ENCODE results near the gene OBP2A. TPM values are rescaled to one million over a fixed set of nuclear protein-coding genes. Genes with fewer than 3 reads are reported as not detected.

The OBP2A gene
- total RNA-seq, 5 donors from 2014 or later (not counting 1 experiment from before 2014, with no cell fraction given), result not detected

GRCh38 chr9:135516132-135516860 lies 29.6 kb upstream of the OBP2A start:
- no peaks in the 10 kb centered on the region for H3K36me3 Mint-ChIP-seq
- peaks cover 0 to 4% (median 0%) of the 10 kb centered on the region in 3 donors for H3K4me1 Mint-ChIP-seq
- H3K4me3 Mint-ChIP-seq, result no peak overlapping the region

DNA sequence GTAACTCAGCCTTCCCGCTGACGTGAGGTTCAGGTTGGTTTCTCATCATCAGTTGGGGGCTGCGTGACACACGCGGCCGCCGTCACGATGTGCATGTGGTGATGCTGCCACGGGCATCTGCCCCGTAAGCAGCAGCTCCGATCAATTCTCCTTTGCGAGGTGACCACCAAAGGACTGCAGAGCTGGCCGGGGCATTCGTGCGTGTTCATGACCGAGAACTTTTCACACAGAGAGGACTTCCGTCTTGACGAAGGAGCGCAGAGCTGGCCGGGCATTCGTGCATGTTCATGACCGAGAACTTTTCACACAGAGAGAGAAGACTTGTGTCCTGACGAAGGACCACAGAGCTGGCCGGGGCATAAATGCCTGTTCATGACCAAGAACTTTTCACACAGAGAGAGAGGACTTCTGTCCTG lies 28.5 kb upstream of the OBP2A start:
- Histone ChIP-seq H3K27ac (ENCODE audit: low read length) (no peak overlapping the region), H3K9me3 (no peaks in the 10 kb centered on the region), H3K27me3 (replicated peaks in 1 of 2; ENCODE audit: control insufficient read depth in 2 of 2, extremely low read depth in 1 of 2, insufficient read depth in 2 of 2, low read length in 1 of 2) (peaks cover 0 to 21% of the 10 kb centered on the region in 2 experiments), H3K36me3 (ENCODE audit: control insufficient read depth in 2 of 2, extremely low read depth in 1 of 2, insufficient read depth in 1 of 2, low read length in 1 of 2) (no peaks in the 10 kb centered on the region), H3K4me1 (ENCODE audit: control insufficient read depth in 1 of 2, extremely low read depth in 1 of 2, insufficient read depth in 2 of 2, low read length in 2 of 2) (no peaks in the 10 kb centered on the region), H3K4me3 (ENCODE audit: control insufficient read depth in 1 of 2, extremely low read depth in 1 of 2, low read length in 1 of 2) (no peak overlapping the region)
- WGBS (ENCODE audit: insufficient coverage), result 91% methylated on average over 23 of the region's 24 CpGs
- Mint-ChIP-seq H3K4me1 (peaks cover 0 to 4% (median 0%) of the 10 kb centered on the region in 3 donors), H3K27me3 (peaks cover 11% of the 10 kb centered on the region in 2 donors), H3K27ac (no peak overlapping the region), H3K36me3 (no peaks in the 10 kb centered on the region), H3K4me3 (no peak overlapping the region), H3K9me3 (no peaks in the 10 kb centered on the region)
- ChIA-PET CTCF (no interaction called here), POLR2A (no interaction called here)
- DNase-seq (peak in 2 of 35 experiments; percentile 0 to 11), ATAC-seq (replicated peaks in 1 of 4) (no peak)

More at GRCh38 chr9:135516132-135516860, 29.6 kb upstream of the OBP2A start:
- ATAC-seq (replicated peaks in 1 of 4) (no peak), DNase-seq (peak in 1 of 35 experiments; percentile 7)
- 59% methylated on average over 17 of the region's 25 CpGs for WGBS (ENCODE audit: insufficient coverage)
- Histone ChIP-seq H3K27me3 (replicated peaks in 1 of 2; ENCODE audit: control insufficient read depth in 2 of 2, extremely low read depth in 1 of 2, insufficient read depth in 2 of 2, low read length in 1 of 2) (peaks cover 0 to 13% of the 10 kb centered on the region in 2 experiments), H3K9me3 (no peaks in the 10 kb centered on the region), H3K4me3 (ENCODE audit: control insufficient read depth in 1 of 2, extremely low read depth in 1 of 2, low read length in 1 of 2) (no peak overlapping the region), H3K4me1 (ENCODE audit: control insufficient read depth in 1 of 2, extremely low read depth in 1 of 2, insufficient read depth in 2 of 2, low read length in 2 of 2) (no peaks in the 10 kb centered on the region), H3K36me3 (ENCODE audit: control insufficient read depth in 2 of 2, extremely low read depth in 1 of 2, insufficient read depth in 1 of 2, low read length in 1 of 2) (no peaks in the 10 kb centered on the region), H3K27ac (ENCODE audit: low read length) (no peak overlapping the region)
- Mint-ChIP-seq H3K9me3 (no peaks in the 10 kb centered on the region), H3K27ac (no peak overlapping the region), H3K27me3 (peaks cover 6 to 11% of the 10 kb centered on the region in 2 donors)
- ChIA-PET POLR2A (no interaction called here), CTCF (no interaction called here)

GRCh38 chr9:135519179-135519971 lies 26.6 kb upstream of the OBP2A start:
- WGBS (ENCODE audit: insufficient coverage), result 89% methylated on average over 8 of the region's 10 CpGs
- no peak overlapping the region for H3K27ac Mint-ChIP-seq
- CTCF ChIA-PET, result no interaction called here

GRCh38 chr9:135520916-135521607 lies 24.9 kb upstream of the OBP2A start, which contains the start of gene LCN1:
TSS of gene LCN1 (plus strand) at chr9:135521440. CDS start at chr9:135521498, 58 bp downstream.
- H3K27ac Mint-ChIP-seq, result no peak within 1 kb of the TSS
- H3K27me3 Mint-ChIP-seq, result peaks cover 11 to 23% of the 10 kb centered on the region in 2 donors
- 91% methylated on average over 10 of the region's 18 CpGs for WGBS (ENCODE audit: insufficient coverage)
- H3K9me3 Mint-ChIP-seq, result no peaks in the 10 kb centered on the region
- H3K27me3 ChIP-seq (replicated peaks in 1 of 2; ENCODE audit: control insufficient read depth in 2 of 2, extremely low read depth in 1 of 2, insufficient read depth in 2 of 2, low read length in 1 of 2), result peaks cover 0 to 37% of the 10 kb centered on the region in 2 experiments
- H3K9me3 ChIP-seq, result no peaks in the 10 kb centered on the region
- no peaks in the 10 kb centered on the region for H3K36me3 ChIP-seq (ENCODE audit: control insufficient read depth in 2 of 2, extremely low read depth in 1 of 2, insufficient read depth in 1 of 2, low read length in 1 of 2)
- no peak within 1 kb of the TSS for H3K4me3 ChIP-seq (ENCODE audit: control insufficient read depth in 1 of 2, extremely low read depth in 1 of 2, low read length in 1 of 2)
- H3K4me1 Mint-ChIP-seq, result peaks cover 0 to 4% (median 0%) of the 10 kb centered on the region in 3 donors
- ChIA-PET POLR2A (no interaction called here), CTCF (no interaction called here)
- no peaks in the 10 kb centered on the region for H3K4me1 ChIP-seq (ENCODE audit: control insufficient read depth in 1 of 2, extremely low read depth in 1 of 2, insufficient read depth in 2 of 2, low read length in 2 of 2)
- no peak within 1 kb of the TSS for H3K4me3 Mint-ChIP-seq
- no peaks in the 10 kb centered on the region for H3K36me3 Mint-ChIP-seq
- ATAC-seq (replicated peaks in 1 of 4) (no peak), DNase-seq (peak in 1 of 35 experiments; percentile 11)
- no peak within 1 kb of the TSS for H3K27ac ChIP-seq (ENCODE audit: low read length)

More at GRCh38 chr9:135519179-135519971, 26.6 kb upstream of the OBP2A start:
- H3K27me3 ChIP-seq (replicated peaks in 1 of 2; ENCODE audit: control insufficient read depth in 2 of 2, extremely low read depth in 1 of 2, insufficient read depth in 2 of 2, low read length in 1 of 2), result peaks cover 0 to 38% of the 10 kb centered on the region in 2 experiments
- H3K36me3 Mint-ChIP-seq, result no peaks in the 10 kb centered on the region
- H3K27me3 Mint-ChIP-seq, result peaks cover 11 to 16% of the 10 kb centered on the region in 2 donors
- H3K4me3 ChIP-seq (ENCODE audit: control insufficient read depth in 1 of 2, extremely low read depth in 1 of 2, low read length in 1 of 2), result no peak overlapping the region
- POLR2A ChIA-PET, result no interaction called here
- no peaks in the 10 kb centered on the region for H3K4me1 ChIP-seq (ENCODE audit: control insufficient read depth in 1 of 2, extremely low read depth in 1 of 2, insufficient read depth in 2 of 2, low read length in 2 of 2)
- H3K36me3 ChIP-seq (ENCODE audit: control insufficient read depth in 2 of 2, extremely low read depth in 1 of 2, insufficient read depth in 1 of 2, low read length in 1 of 2), result no peaks in the 10 kb centered on the region
- H3K4me1 Mint-ChIP-seq, result peaks cover 0 to 4% (median 0%) of the 10 kb centered on the region in 3 donors
- no peak for DNase-seq
- H3K9me3 Mint-ChIP-seq, result no peaks in the 10 kb centered on the region
- no peak overlapping the region for H3K4me3 Mint-ChIP-seq
- H3K27ac ChIP-seq (ENCODE audit: low read length), result no peak overlapping the region
- no peaks in the 10 kb centered on the region for H3K9me3 ChIP-seq
- ATAC-seq (replicated peaks in 1 of 4), result no peak

DNA sequence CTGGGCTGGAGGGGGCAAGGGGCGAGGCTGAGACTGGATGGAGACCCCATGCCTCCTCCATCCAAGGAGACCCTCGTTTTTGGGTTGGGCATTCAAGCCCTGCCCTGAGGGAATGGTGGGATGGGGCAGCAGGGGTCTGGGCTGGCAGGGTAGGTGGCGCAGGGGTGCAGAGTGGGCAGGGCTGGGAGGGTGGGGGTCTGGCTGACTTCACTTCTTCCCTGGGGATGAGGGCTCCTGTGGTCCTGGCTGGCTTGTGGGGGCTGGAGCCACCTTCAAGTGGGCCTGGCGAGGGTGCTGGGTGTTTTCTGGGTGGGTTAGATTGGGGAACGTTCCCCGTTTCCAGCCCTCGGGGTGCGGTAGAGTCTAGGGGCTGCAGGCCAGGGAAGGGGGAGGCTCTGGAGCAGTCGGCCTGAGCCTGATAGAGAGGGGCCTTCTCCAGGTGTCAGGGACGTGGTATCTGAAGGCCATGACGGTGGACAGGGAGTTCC lies 24.3 kb upstream of the OBP2A start:
- Histone ChIP-seq H3K36me3 (ENCODE audit: control insufficient read depth in 2 of 2, extremely low read depth in 1 of 2, insufficient read depth in 1 of 2, low read length in 1 of 2) (no peaks in the 10 kb centered on the region), H3K4me1 (ENCODE audit: control insufficient read depth in 1 of 2, extremely low read depth in 1 of 2, insufficient read depth in 2 of 2, low read length in 2 of 2) (no peaks in the 10 kb centered on the region), H3K4me3 (ENCODE audit: control insufficient read depth in 1 of 2, extremely low read depth in 1 of 2, low read length in 1 of 2) (no peak overlapping the region), H3K27ac (ENCODE audit: low read length) (no peak overlapping the region), H3K9me3 (no peaks in the 10 kb centered on the region), H3K27me3 (replicated peaks in 1 of 2; ENCODE audit: control insufficient read depth in 2 of 2, extremely low read depth in 1 of 2, insufficient read depth in 2 of 2, low read length in 1 of 2) (peaks cover 0 to 35% of the 10 kb centered on the region in 2 experiments)
- ATAC-seq (replicated peaks in 1 of 4) (no peak), DNase-seq (peak in 1 of 35 experiments; percentile 10)
- Mint-ChIP-seq H3K4me3 (no peak overlapping the region), H3K9me3 (no peaks in the 10 kb centered on the region), H3K27ac (no peak overlapping the region), H3K27me3 (peaks cover 11 to 23% of the 10 kb centered on the region in 2 donors), H3K4me1 (no peaks in the 10 kb centered on the region), H3K36me3 (no peaks in the 10 kb centered on the region)
- POLR2A ChIA-PET, result no interaction called here
- CTCF ChIA-PET, result no interaction called here
- 88% methylated on average over 3 of the region's 11 CpGs for WGBS (ENCODE audit: insufficient coverage)
